Activated CD4-positive, alpha-beta T cell treated with anti-CD3 and anti-CD28 coated beads, Interleukin-2, amount 50 U/mL, for 24 hours (primary cell): ENCODE data around the gene REX1BD.

Experiments
- DNase-seq, 2 donors: peaks; one replicate each; pipeline ENCODE4 v3.0.0-alpha.2; 2020; ENCODE audit warnings: low read depth in 1 of 2, low spot score in 1 of 2

REX1BD gene

DNA sequence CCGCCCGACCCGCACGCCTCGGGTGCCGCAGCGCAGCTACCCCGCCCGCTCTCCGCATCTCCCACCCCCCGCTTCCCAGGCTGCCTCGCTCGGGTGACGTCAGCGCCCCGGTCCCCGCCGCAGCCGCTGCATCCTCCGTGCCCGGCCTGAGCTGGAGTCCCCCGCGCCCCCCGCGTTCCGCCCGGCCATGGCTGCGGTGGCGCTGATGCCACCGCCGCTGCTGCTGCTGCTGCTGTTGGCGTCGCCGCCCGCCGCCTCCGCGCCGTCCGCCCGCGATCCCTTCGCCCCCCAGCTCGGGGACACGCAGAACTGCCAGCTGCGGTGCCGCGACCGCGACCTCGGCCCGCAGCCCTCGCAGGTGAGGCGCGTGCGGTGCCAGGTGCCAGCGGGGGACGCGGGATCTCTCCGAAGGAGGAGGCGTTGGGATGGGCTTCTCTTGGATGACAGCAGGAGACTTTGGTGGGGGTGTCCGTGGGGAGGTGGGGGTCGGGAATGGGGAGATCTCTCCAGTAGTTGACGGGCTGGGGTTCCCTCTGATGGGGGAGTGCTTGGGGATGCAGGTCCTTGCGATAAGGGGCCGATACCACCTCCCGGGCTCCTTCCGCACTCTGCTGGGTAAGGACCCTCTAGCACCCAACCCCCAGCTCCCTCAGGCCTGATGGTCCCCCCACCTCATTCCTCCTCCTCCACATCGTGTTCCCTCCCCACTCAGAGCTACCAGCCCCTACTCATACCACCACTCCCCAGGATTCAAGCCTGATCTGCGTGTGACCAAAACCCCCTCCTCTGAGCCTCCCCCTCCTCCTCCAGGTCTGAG lies 24.4 kb downstream of the REX1BD start, which contains the start of gene TMEM59L:
Gene TMEM59L, plus strand, starts transcription at position 99 of the 817 bp plus-strand sequence. Its CDS starts 89 bp downstream, at position 188.
- DNase-seq = no peak

DNA sequence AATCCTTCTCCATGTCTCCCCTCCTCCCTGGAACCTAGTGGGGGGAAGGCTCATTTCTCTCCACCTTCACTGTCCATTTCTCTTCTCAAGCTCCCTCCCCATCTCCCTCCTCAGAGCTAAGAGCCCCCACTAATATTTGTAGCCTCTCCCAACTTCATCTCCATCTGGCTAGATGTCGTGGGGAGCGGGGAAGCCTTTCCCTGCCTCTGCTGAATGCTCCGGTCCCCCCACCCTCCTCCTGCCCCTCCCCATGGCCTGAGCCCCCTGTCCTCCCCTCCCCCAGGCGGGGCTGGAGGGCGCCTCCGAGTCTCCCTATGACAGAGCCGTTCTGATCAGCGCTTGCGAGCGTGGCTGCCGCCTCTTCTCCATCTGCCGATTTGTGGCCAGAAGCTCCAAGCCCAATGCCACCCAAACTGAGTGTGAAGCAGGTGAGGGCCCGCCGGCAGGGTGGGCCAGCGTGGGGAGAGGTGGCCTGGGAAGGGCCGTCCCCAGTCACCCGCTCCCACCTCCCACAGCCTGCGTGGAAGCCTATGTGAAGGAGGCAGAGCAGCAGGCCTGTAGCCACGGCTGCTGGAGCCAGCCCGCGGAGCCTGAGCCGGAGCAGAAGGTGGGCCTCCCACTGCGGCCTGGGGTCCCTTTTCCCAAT lies 25.1 kb downstream of the REX1BD start:
- no peak for DNase-seq

DNA sequence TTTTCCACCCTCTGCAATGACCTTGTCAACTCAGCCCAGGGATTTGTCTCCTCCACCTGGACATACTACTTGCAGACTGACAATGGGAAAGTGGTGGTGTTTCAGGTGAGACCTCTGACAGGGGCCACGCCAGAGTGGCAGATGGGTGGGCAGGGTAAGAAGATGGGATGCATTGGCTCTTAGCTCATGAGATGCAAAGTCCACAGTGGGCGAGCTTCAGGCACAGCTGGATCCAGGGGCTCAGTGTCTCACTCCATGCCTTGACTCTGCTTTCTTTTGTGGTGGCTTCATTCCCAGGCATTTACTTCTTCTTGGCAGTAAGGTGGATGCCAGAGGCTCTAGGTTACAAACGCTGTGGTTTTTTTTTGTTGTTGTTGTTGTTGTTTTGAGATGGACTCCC lies 27.4 kb downstream of the REX1BD start:
- no peak for DNase-seq

DNA sequence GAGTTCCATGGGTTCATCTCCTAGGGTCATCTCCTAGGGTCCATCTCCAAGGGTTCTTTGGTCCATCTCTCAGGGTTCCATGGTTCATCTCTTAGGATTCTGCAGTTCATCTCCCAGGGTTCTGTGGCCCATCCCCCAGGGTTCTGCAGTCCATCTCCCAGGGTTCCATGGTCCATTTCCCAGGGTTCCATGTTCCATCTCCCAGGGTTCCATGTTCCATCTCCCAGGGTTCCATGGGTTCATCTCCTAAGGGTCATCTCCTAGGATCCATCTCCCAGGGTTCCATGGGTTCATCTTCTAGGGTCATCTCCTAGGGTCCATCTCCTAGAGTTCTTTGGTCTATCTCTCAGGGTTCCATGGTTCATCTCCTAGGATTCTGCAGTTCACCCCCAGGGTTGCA lies 29.0 kb downstream of the REX1BD start:
- DNase-seq = no peak

DNA sequence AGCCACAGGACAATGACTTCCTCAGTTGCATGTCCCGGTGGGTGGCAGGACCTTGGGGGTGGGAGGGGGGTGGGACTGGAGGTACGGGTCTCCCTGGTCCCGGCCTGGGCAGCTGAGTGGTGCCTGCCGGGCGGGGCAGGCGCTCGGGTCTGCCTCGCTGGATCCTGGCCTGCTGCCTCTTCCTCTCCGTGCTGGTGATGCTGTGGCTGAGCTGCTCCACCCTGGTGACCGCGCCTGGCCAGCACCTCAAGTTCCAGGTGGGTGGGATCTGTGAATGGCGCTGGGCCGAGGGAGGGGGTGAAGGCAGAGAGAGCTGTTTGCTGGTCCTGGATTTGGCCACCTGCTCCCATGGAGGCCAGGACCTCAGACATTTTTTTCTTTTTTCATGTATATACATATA lies 29.6 kb downstream of the REX1BD start:
- DNase-seq = no peak

DNA sequence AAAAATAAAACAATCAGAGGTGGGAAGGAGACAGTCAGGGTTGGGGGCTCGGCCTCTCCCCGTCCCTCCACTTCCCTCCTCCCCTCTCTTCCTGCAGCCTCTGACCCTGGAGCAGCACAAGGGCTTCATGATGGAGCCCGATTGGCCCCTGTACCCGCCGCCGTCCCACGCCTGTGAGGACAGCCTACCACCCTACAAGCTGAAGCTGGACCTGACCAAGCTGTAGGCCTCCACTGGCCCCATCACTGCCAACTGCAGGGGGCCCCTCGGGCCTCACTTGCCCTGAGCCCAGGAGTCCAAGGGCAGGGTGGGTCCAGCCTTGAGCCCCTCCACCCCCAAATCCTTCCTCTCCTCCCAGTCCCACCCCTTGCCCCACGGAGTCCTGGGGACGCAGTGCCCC lies 31.7 kb downstream of the REX1BD start:
- no peak for DNase-seq

DNA sequence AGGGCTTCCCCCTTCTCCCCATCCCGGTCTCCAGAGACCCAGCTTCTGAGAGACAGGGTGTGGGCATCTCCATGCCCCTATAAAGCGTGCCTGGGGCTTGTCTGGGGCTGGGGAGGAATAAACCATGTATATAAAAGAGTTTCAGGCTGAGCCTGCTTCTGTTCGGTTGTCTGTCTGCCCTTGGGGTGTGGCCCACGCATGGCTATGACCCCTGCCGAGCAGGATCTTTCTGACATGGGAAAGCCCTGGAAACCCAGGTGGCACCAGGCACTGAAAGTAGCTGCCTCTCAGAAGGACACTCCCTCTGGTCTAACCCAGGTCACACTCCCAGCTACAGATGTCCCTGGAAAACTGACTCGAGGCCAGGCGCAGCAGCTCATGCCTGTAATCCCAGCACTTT lies 32.3 kb downstream of the REX1BD start:
- no peak for DNase-seq

DNA sequence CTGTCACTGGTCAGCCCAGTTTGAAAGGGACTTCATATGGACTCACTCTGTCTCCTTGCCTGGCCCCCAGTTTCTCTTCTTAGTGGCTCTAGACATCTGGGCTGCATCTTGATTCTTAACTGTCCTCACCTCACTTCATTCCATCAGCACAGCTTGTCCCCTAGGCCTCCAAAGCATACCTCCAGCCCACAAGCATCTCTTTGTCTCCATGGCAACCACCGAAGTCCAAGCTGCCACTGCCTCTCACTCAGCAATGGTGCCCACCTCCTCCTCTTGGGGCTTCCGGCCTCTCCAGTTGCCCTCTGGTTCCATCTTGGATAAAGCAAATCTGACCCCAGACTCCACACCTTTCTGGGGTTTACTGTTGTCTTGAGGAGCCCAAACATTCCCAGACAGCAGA lies 38.3 kb downstream of the REX1BD start:
- DNase-seq = no peak

DNA sequence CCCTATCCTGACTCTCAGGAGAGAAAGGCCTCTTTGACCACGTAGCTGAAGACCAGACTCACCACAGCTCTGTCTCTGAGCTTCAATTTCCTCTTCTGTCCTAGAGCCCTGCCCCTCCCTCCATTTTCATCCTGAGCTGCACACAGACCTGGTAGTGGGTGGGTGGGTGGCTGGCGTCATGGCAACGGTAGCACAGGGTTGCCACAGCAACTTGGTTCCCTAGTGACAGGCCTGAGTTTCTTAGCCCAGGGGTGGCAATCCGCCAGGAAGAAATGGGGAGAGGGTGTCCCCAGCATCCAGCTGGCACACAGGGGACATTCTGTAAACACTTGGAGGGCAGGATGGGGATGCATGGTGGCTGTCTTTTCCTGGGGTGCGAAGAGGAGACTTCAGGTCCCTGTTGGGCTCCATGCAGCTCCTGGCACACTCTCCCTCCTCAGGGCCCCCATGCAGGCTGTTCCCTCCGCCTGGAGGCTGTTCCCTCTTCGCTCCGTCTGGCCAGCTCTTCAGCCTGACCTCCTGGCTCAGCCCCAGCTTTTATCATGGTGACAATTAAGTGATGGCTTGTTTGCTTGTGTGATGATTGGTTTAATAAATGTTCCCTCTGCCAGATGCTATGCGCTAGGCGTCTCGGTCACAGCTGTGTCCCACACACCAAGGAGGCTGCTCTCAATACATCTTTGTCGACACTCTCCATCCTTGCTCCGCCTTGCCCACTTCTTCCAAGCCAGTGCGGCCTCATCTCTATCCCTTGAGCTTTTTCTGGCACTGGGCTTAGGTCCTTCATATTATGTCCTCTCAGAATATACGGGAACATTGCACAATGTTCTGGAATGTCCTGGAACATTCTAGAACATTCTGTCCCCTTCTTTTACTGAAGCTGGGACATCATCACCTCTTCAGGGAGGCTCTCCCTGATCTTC lies 40.8 kb downstream of the REX1BD start:
- no peak for DNase-seq

DNA sequence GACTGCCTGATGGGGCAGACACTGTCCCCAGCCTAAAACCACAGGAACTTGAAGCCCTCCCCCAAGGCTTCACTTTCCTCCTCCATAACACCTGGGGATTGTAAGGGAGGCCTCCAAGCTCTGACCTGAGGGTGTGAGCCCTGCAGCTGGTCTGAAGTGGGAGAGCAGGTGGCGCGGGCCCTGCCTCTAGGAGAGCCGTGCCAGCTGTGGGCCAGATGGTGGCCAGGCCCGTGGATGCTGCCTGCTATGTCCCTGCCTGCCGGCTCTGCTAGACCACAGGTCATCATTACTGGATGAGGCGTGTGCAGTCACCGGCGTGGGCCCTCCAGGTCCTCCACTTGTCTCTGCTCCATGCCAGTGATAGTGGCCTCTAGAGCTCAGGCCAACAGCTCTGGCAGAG lies 44.7 kb downstream of the REX1BD start:
- no peak for DNase-seq

DNA sequence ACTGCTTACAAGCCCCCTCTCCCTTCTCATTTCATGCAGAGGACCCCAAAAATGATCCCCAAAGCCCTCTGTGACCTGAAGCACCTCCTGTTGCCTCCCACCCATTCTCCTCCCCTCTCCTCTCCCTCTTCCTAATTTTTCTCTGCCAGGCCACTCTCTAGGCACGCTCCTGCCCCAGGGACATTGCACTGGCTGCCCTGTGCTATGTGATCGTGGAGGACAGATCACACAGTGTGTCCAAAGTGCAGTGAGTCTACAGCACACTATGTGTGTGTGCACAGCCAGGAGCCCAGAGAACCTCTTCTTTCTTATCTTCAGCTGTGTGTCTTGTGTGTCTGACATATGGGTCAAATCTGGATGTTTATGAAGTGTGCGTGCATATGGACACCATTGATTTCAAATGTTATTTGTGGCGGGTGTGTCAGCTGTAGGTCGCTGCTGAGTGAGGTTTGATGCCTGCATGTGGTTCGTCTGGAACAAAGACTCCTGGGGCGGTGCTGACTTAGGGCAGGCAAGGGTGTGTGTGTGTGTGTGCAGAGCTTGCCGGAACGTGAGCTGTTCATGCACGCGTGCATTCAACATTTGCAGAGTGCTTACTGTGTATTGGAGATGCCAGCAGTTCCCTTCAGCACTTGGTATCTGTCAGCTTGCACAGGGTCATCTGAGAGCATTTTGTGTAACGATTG lies 46.2 kb downstream of the REX1BD start:
- no peak for DNase-seq

DNA sequence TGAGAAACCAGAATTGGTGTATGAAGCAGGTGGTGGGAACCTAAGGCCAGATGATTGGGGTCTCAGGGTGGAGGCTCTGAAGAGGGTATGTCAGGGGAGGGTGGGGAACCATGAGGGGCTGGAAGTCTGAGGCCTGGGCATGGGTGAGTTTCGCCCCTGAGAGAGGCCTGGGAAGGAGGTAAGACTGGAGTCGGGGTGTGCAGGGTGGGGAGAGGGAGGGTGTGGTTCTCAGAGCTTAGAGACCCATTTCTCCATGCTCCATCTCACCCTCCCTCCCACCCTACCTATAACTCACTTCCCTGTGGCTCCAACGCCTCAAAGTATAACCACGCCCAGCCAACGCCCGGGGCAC lies 47.2 kb downstream of the REX1BD start:
- DNase-seq = no peak

DNA sequence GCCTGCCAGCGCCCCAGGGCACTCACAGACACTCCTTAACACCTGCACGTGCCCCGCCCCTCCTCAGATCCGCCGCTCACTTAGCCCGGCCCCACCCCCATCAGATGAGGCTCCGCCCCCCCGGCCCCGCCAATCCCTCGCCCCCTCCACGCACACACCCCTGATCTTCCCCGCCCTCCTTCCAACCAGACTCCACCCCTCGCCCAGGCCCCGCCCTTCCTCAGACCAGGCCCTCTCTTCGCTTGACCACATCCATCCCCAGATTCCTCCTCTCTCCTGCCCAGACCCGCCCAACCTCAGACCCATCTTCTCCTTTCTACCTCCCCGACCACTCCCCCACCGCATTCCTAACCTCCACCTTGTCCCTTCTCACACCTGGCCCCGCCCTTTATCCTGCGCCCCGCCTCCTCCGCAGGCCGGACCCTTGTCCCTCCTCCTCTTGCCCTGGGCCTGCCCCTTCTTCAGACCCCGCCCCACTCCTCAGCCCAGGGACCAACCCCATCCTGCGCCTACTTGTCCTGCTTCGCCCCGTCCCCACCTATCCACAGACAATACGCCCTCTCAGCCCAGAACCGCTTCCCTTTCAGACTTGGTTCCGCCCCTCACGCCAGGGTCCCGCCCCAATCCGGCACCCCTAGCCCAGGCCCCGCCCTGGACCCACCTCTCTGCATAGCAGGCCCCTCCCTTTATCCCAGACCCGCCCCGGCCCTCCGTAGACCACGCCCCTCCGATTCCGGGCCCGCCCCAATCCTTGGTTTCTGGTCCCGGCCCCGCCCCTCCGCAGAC lies 47.8 kb downstream of the REX1BD start:
- DNase-seq = peak; percentile 99 to 100

DNA sequence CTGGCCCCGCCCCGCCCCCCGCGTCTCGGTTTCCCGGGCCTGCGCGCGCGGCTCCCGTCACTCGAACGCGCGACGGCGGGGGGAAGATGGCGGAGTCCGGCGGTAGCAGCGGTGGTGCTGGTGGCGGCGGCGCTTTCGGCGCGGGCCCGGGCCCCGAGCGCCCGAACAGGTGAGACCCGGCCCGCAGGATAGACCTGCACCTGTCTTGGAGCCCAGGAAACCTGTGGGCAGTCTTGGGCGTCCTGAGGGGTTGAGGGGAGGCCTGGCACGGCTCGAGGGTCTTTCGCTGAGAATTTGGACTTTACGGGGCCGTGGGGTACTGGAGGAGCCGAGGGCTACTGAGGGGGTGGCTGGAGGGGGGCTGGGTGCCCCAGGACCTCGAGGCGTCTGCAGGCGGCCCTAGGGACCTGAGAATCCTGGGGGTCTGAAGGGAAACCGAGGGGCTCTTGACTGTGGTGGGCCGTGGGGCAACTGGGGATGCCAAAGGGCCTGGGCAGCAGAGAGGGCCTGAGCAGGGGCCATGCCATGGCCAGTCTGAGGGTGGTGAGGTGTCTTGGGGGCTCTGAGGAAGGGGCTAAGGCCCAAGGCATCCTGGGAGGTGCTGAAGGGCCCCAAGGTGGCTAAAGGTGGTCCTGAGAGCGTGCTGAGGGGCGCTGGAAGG lies 48.5 kb downstream of the REX1BD start, which contains the start of gene KLHL26:
Gene KLHL26, plus strand, starts transcription at position 60 of the 661 bp plus-strand sequence. Its CDS starts 27 bp downstream, at position 87.
- DNase-seq = no peak

DNA sequence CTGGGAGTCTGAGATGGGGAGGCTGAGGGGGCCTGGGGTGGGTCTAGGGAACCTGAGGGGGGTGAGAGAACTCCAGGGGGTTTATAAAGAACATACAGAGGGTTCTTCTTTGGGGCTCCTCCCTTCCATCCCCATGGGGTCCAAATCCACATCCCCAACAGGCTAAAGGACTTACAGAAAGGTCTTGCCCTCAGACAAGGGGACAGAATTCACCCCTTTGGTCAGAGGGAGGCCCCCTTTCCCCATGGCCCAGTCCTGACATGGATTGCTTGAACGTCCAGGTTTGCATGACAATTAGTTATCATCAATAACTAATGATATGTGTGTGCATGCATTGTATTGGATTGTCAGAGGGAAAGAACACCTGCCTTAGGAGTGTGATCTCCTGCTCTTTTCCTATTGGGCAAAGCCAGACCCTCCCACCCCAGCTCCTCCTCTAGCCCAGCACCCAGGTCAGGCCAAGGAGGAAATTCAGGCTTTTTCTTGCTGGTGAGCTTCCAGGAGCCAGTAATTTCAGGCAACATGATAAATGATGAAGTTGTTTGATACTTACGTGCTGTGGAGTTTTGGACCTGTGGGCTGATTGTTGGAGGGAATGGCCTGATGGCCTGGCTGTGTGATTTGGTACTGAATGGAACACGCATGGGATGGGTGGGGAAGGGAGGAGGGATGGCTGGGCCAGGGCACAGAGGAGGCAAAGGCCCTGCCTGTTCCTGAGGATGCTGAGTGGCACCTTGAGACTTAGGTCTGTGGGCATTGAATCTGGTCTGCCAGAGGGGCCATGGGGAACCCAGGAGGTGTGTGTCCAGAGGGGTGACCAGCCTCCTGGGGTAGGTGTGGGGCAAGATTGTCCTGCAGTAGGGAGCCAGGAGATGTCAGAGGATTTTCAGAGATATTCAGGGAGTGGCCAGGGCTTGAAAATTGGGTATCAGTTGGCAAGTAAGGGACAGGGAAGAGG lies 49.4 kb downstream of the REX1BD start:
- no peak for DNase-seq

DNA sequence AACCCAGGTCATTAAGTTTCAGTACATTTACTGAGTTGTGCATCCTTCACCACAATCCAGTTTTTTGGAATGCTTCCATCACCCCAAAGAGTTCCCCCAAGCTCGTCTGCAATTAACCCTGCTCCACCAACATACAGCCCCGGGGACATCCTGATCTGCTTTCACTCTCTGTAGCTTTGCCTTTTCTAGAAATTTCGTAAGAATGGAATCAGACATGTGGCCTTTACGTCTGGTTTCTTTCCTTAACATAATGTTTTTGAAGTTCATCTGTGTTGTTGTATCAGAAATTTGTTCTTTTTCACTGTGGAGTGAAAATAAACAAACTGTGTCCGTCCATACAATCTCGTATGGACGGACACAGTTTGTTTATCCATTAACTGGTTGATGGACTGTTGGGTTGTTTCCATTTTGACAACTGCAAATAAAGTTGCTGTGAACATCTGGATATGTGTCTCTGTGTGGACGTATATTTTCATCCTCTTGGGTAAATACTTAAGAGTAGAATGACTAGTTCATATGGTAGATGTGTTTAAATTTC lies 51.2 kb downstream of the REX1BD start:
- DNase-seq = no peak
